HG03097 (cell line): Measurements from ENCODE around the gene ABCB11.
"Not testable (repeated sequence)": the region's sequence is repeated elsewhere in the genome, so short reads cannot be mapped to it uniquely, and the experiment has no call there.

Source experiments
- ATAC-seq: cut with Tn5 transposase; IDR thresholded peaks from one replicate; pipeline ENCODE4 v1.9.1; 2021; ENCODE audit not compliant: unreplicated experiment, low FRiP score

ABCB11 gene

GRCh38 chr2:169031202-169031601 is at the start of gene ABCB11:
TSS of gene ABCB11 (minus strand) at chr2:169031324. CDS start at chr2:169018125, 13,199 bp downstream.
- no peak for ATAC-seq

- ATAC-seq: peak; percentile 93
These were observed 49.3 kb upstream of the ABCB11 start for GRCh38 chr2:169080250-169081069.

DNA sequence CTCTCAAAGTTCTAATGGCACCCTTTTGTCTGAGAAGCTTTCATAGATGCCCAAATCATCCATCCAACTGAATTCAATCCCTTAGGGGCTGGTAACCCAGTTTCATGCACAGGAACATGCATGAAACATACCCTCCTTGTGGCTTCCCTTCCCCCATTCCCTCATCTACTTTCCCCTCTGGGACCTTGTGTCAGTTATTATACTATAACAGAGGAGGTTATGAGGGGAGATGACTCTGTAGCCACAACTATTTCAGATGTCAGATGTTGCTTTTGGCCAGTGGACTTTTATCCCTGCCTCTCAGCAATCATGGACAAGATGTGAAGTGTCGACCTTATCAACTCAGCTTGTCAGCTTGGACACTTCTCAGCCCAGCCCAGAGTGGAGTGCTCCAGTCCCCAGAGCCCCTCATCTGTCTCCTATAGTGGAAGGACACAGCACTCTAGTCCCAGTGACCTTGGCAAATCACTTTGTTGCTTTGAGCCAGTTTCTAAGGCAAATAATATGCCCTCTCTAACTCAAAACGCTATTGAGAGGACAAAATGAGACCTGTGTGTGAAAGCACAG is 46.6 kb upstream of the ABCB11 start:
- ATAC-seq: no peak

- ATAC-seq: no peak
These were observed 43.0 kb upstream of the ABCB11 start for GRCh38 chr2:169073963-169074751.

DNA sequence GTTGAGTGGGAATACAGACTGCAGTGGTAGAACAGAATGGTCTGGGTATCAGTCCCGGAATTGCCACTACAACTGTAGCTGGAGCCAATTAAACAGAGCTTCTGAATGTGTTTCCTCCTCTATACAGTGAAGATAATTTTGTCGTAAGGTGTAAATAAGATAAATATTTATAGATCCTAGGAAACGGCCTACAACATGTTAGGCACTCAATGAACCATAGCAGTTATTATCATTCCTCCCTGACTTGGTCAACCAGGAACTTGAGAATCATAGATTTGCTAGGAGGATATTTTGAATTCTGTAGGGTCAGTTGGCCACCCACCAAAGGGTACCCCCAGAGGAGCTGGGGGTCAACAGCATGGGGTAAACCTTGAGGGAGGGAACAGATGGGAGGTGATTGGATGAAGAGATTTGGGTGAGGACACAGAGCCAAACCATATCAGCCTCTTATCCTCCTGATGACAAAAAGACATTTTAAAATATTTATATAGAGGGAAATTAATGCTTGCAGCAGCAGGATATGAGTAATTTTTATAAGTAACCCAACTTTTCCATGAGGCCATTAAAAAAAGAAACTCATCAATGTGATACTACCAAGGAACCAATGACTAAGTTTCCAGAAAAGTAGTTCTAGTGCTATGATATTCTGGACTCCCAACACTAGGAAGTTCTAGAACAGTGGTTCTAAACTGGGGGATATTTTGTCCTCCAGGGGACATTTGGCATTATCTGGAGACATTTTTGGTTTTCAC is 42.3 kb upstream of the ABCB11 start:
- no peak for ATAC-seq

DNA sequence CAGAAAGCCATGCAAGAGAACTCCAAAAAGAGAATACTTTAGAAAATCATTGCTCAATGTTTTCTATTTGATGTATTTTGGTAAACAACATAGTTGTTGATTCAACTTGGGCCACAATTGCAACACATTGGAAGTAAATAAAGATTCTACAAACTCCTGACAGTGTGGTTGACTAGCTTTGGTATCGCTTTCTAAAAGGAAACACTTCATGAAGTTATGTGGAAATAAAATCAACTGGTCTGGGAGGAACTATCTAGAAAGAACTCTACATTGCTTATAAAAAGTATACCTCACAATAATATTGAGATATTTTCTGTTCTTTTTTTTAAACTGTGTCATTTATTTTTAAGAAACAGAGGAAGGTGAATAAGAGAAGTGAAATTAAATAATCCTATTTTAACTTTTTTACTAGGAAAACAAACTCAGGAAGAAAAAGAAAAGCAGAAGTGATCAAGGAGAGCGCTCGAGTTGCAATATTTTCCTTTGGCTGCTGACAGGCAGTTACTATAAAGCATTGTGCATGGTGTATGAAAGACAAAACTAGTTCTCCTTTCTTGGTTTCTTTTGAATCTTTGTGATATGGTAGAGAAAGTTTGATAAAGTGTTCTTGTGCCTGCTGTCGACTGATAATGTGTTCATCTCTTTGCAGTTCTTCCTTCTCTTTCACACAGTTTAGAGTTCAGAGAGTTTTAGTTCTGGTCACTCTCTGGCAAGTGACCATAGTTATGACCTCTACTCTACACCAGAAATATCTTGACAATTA is 41.2 kb upstream of the ABCB11 start:
- ATAC-seq: peak; percentile 41

- ATAC-seq: no peak
These were observed 40.3 kb upstream of the ABCB11 start for GRCh38 chr2:169071455-169071854.

GRCh38 chr2:169069833-169070232 is 38.7 kb upstream of the ABCB11 start:
- ATAC-seq: no peak

DNA sequence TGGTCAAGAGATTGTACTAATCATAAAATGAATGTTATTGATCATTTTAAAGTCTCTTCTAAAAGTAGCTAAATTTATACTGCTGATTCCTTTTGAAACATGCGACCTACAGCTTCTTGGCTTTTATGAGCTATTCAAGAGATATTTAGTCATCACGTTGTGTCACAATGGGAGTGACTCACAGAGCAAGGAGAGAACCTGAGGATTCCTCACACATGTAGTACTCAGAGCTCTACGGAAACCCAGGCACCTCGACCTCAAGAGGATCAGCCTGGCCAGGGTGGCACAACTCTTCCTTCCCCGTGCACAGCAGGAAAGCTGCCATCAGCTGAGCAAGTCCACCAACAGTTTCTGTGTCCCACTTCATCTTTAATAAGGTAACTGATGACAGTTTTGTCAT is 38.2 kb upstream of the ABCB11 start, which contains the start of gene DHRS9:
TSS of gene DHRS9 (plus strand) at position 223 of the 400 bp plus-strand sequence. CDS start 12,019 bp downstream, outside the sequence.
- no peak for ATAC-seq

- ATAC-seq: no peak
These were observed 35.8 kb upstream of the ABCB11 start for GRCh38 chr2:169066897-169067296.

- ATAC-seq: no peak
These were observed 34.9 kb upstream of the ABCB11 start for GRCh38 chr2:169065864-169066517.

GRCh38 chr2:169065422-169065821 is 34.3 kb upstream of the ABCB11 start:
- ATAC-seq: no peak

- not testable (repeated sequence) for ATAC-seq
These were observed 33.1 kb upstream of the ABCB11 start for GRCh38 chr2:169064199-169064598.

DNA sequence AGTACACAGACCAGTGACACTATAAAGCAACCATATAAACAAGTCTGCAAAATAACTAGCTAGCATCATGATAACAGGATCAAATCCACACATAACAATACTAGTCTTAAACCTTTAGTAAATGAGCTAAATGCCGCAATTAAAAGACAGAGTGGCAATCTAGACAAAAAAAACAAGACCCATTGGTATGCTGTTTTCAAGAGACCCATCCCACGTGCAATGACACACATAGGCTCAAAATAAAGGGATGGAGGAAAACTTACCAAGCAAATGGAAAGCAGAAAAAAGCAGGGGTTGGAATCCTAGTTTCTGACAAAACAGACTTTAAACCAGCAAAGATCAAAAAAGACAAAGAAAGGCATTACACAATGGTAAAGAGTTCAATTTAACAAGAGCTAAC is 23.5 kb upstream of the ABCB11 start:
- not testable (repeated sequence) for ATAC-seq

- ATAC-seq: no peak
These were observed 19.5 kb upstream of the ABCB11 start for GRCh38 chr2:169050476-169051240.

DNA sequence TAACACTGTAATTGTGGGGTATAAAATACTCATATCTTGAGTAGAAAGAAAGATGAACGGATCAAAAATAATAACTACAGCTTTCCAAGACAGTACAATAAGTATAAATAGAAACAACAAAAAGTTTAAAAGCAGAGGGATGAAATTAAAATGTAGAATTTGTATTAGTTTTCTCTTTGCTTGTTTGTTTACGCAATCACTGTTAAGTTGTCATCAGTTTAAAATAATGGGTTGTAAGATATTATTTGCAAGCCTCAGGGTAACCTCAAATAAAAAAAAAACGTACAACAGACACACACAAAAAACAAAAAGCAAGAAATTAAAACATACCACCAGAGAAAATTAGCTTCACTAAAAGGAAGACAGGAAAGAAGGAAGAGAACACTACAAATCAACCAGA is 18.0 kb upstream of the ABCB11 start:
- no peak for ATAC-seq

DNA sequence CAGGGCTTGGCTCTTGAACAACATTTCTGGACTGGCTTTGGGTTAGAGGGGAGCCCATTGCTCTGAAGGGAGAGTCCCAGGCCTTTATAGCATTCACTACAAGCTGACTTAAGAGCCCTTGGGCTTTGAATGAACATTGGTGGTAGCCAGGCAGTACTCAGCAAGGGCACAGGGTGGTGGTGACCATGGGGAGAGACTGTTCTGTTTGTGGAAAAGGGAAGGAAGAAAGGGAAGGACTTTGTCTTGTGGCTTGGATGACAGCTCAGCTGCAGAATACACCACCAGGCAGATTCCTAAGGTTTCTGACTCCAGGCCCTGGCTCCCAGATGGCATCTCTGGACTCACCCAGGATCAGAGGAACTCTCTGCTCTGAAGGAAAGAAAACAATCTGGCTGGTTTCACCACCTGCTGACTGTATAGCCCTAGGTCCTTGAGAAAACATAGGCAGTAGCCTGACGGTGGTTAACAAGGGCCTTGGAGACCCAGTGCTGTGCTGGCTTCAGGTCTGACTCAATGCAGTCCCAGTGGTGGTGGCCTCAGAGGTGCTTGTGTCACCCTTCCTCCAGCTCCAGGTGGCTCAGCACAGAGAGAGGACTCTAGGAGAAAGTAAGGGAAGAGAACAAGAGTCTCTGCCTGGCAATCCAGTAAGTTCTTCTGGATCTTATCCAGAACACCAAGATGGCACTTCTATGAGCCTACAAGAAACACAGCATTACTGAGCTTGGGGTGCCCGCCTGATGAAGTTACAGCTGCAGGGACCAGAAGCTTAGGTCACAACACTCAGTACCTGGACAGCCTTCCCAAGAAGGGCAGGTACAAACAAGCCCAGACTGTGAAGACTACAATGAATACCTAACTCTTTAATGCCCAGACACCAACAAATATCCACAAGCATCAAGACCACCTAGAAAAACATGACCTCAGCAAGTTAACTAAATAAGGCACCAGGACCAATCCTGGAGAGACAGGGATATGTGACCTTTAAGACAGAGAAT is 16.4 kb upstream of the ABCB11 start:
- ATAC-seq: no peak
